ENCODE measurements around the gene LSM4. TPM values are rescaled to one million over a fixed set of nuclear protein-coding genes. Genes with fewer than 3 reads are reported as not detected.

Gene LSM4
- total RNA-seq, 4 donors from 2014 or later: 122 to 294 (median 193) TPM

- Histone ChIP-seq H3K4me1 (peaks cover 20 to 21% of the 10 kb centered on the region in 2 donors), H3K27ac (no peak overlapping the region), H3K27me3 (no peaks in the 10 kb centered on the region), H3K36me3 (no peaks in the 10 kb centered on the region), H3K4me3 (no peak overlapping the region), H3K9me3 (no peaks in the 10 kb centered on the region)
- DNase-seq (no peak), ATAC-seq (no peak)
- intact Hi-C loops (cut with DNase I; ENCODE audit: low total_unique reads) (no loop called here), in situ Hi-C loops (cut with MboI; ENCODE audit: low sequenced_read_pairs in 4 of 4) (loop anchor here in 2 of 4 donors (25.0 kb wide), 1 partner anchor 142 kb away; the partner anchor contains the start of gene SSBP4 (in 2 of the 2))
- TF ChIP-seq POLR2A (IDR thresholded peaks at IDR 0.05): no peak
- TF ChIP-seq CTCF (IDR thresholded peaks at IDR 0.05 in 4 of 5, conservative IDR thresholded peaks at IDR 0.05 in 1 of 5): no peak
These were observed 52.5 kb downstream of the LSM4 start for GRCh38 chr19:18270326-18270725.

GRCh38 chr19:18269070-18269723 is 53.7 kb downstream of the LSM4 start:
- no peak overlapping the region for H3K4me3 ChIP-seq
- no peak overlapping the region for H3K27ac ChIP-seq
- no peaks in the 10 kb centered on the region for H3K9me3 ChIP-seq
- no peaks in the 10 kb centered on the region for H3K36me3 ChIP-seq
- ATAC-seq (no peak), DNase-seq (no peak)
- H3K27me3 ChIP-seq: no peaks in the 10 kb centered on the region
- in situ Hi-C loops (cut with MboI; ENCODE audit: low sequenced_read_pairs in 4 of 4) (loop anchor here in 2 of 4 donors (25.0 kb wide), 1 partner anchor 143 kb away; the partner anchor contains the start of gene SSBP4 (in 2 of the 2)), intact Hi-C loops (cut with DNase I; ENCODE audit: low total_unique reads) (no loop called here)
- TF ChIP-seq CTCF (IDR thresholded peaks at IDR 0.05 in 4 of 5, conservative IDR thresholded peaks at IDR 0.05 in 1 of 5) (no peak), POLR2A (IDR thresholded peaks at IDR 0.05) (no peak)
- H3K4me1 ChIP-seq: peaks cover 9 to 10% of the 10 kb centered on the region in 2 donors

- in situ Hi-C loops (cut with MboI; ENCODE audit: low sequenced_read_pairs in 4 of 4) (loop anchor here in 2 of 4 donors (25.0 kb wide), 1 partner anchor 145 kb away; the partner anchor contains the start of gene SSBP4 (in 2 of the 2)), intact Hi-C loops (cut with DNase I; ENCODE audit: low total_unique reads) (no loop called here)
- no peak for DNase-seq
- Histone ChIP-seq H3K4me3 (no peak overlapping the region), H3K9me3 (no peaks in the 10 kb centered on the region), H3K4me1 (no peaks in the 10 kb centered on the region), H3K27me3 (no peaks in the 10 kb centered on the region), H3K36me3 (no peaks in the 10 kb centered on the region), H3K27ac (no peak overlapping the region)
- ATAC-seq: no peak
- TF ChIP-seq POLR2A (IDR thresholded peaks at IDR 0.05) (no peak), CTCF (IDR thresholded peaks at IDR 0.05 in 4 of 5, conservative IDR thresholded peaks at IDR 0.05 in 1 of 5) (no peak)
These were observed 55.8 kb downstream of the LSM4 start for GRCh38 chr19:18266771-18267686.

GRCh38 chr19:18265582-18265981 is 57.3 kb downstream of the LSM4 start:
- no peaks in the 10 kb centered on the region for H3K36me3 ChIP-seq
- H3K4me1 ChIP-seq: no peaks in the 10 kb centered on the region
- H3K27ac ChIP-seq: no peak overlapping the region
- TF ChIP-seq POLR2A (IDR thresholded peaks at IDR 0.05): no peak
- TF ChIP-seq CTCF (IDR thresholded peaks at IDR 0.05 in 4 of 5, conservative IDR thresholded peaks at IDR 0.05 in 1 of 5): no peak
- no peak for ATAC-seq
- in situ Hi-C loops (cut with MboI; ENCODE audit: low sequenced_read_pairs in 4 of 4): loop anchor here in 2 of 4 donors (25.0 kb wide), 1 partner anchor 147 kb away; the partner anchor contains the start of gene SSBP4 (in 2 of the 2)
- H3K27me3 ChIP-seq: no peaks in the 10 kb centered on the region
- no peaks in the 10 kb centered on the region for H3K9me3 ChIP-seq
- DNase-seq: no peak
- intact Hi-C loops (cut with DNase I; ENCODE audit: low total_unique reads): no loop called here
- H3K4me3 ChIP-seq: no peak overlapping the region

Data from gastrocnemius medialis (tissue), 4 donors.